ENCODE data around the gene ATOH8. TPM values are rescaled to one million over a fixed set of nuclear protein-coding genes. Genes with fewer than 3 reads are reported as not detected.

Gene ATOH8
- total and polyA plus RNA-seq, 2 donors from 2014 or later, result 11.2 to 18.6 TPM

DNA sequence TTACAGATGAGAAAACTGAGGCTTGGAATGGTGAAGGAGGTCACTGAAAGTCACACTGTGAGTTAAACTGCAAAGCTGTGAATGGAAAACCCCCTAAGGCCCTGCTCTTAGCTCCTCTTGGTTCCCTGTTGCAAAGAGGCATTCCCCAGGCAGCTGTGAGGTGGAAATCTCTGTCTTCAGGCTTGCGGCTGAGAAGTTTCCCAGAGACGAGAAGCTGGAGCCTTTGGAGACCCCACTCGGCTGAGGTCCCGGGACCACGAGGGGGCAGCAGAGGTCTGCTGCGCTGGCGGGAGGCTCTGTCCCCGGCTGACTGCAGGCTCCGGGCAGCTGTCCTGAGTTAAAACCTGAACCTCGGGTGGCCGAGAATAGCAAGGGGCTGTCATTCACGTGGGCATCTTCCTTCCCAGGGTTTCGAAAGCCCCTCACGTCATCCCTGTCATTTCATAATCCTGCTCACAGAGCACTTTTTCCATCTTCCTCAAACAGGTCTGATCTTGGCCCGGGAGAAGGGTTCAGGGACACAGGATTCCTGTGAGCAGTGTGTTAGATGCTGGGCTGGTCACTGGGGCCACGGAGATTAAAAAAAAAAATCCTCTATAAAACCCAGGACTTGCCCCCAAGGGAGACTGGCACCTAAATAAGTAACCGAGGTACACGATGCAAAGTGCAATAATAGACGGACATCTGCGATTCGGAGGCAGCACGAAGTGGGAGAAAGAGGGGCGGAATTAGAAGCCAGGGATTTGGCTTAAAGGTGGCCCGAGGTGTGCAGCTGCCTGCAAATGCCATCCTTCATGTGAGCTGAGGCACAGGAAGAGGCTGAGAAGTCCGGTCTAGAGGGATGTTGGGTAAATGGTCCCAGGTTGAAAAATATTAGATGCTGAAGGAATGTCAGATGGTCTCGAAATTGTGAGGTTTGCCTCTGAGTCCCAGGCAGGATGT lies 24.6 kb upstream of the ATOH8 start:
- H3K4me3 ChIP-seq (ENCODE audit: low read length in 3 of 3), result no peak overlapping the region
- no peaks in the 10 kb centered on the region for H3K27me3 ChIP-seq (ENCODE audit: control insufficient read depth, insufficient read depth, low read length)
- peak overlapping the region in 2 of 3 donors; percentile 15 to 44 for H3K9ac ChIP-seq (ENCODE audit: low read length in 3 of 3)
- H3K27ac ChIP-seq (ENCODE audit: low read depth in 2 of 2, low read length in 2 of 2), result no peak overlapping the region
- DNase-seq (peak; percentile 90 to 94 (median 91)), FAIRE-seq (no peak)
- peaks cover 0 to 4% (median 3%) of the 10 kb centered on the region in 3 donors for H3K4me1 ChIP-seq (ENCODE audit: control insufficient read depth in 2 of 3, insufficient read depth in 2 of 3, low read depth in 1 of 3, low read length in 3 of 3)
- intact Hi-C loops (cut with DNase I), result loop anchor here (5.0 kb wide), 1 partner anchor 83 kb away; no protein-coding TSS in a partner anchor
- H3K9me3 ChIP-seq (ENCODE audit: control insufficient read depth in 2 of 3, insufficient read depth in 1 of 3, low read length in 3 of 3), result no peaks in the 10 kb centered on the region
- TF ChIP-seq, protein P1, sequence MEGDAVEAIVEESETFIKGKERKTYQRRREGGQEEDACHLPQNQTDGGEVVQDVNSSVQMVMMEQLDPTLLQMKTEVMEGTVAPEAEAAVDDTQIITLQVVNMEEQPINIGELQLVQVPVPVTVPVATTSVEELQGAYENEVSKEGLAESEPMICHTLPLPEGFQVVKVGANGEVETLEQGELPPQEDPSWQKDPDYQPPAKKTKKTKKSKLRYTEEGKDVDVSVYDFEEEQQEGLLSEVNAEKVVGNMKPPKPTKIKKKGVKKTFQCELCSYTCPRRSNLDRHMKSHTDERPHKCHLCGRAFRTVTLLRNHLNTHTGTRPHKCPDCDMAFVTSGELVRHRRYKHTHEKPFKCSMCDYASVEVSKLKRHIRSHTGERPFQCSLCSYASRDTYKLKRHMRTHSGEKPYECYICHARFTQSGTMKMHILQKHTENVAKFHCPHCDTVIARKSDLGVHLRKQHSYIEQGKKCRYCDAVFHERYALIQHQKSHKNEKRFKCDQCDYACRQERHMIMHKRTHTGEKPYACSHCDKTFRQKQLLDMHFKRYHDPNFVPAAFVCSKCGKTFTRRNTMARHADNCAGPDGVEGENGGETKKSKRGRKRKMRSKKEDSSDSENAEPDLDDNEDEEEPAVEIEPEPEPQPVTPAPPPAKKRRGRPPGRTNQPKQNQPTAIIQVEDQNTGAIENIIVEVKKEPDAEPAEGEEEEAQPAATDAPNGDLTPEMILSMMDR (IDR thresholded peaks at IDR 0.05; ENCODE audit: borderline replicate concordance, extremely low read depth, insufficient read depth), result peak; percentile 97
- H3K36me3 ChIP-seq (ENCODE audit: control insufficient read depth in 2 of 3, insufficient read depth in 3 of 3, low read length in 3 of 3), result no peaks in the 10 kb centered on the region

- TF ChIP-seq, protein P1 (IDR thresholded peaks at IDR 0.05; ENCODE audit: borderline replicate concordance, extremely low read depth, insufficient read depth), result no peak
- no peak overlapping the region for H3K9ac ChIP-seq (ENCODE audit: low read length in 3 of 3)
- intact Hi-C loops (cut with DNase I), result loop anchor here (5.0 kb wide), 1 partner anchor 82 kb away; no protein-coding TSS in a partner anchor
- H3K27me3 ChIP-seq (ENCODE audit: control insufficient read depth, insufficient read depth, low read length), result no peaks in the 10 kb centered on the region
- no peaks in the 10 kb centered on the region for H3K9me3 ChIP-seq (ENCODE audit: control insufficient read depth in 2 of 3, insufficient read depth in 1 of 3, low read length in 3 of 3)
- no peak for FAIRE-seq
- no peak overlapping the region for H3K4me3 ChIP-seq (ENCODE audit: low read length in 3 of 3)
- H3K4me1 ChIP-seq (ENCODE audit: control insufficient read depth in 2 of 3, insufficient read depth in 2 of 3, low read depth in 1 of 3, low read length in 3 of 3), result peaks cover 0 to 4% (median 3%) of the 10 kb centered on the region in 3 donors
- H3K36me3 ChIP-seq (ENCODE audit: control insufficient read depth in 2 of 3, insufficient read depth in 3 of 3, low read length in 3 of 3), result no peaks in the 10 kb centered on the region
- no peak for DNase-seq
- no peak overlapping the region for H3K27ac ChIP-seq (ENCODE audit: low read depth in 2 of 2, low read length in 2 of 2)
Measured at GRCh38 chr2:85729825-85730510, 23.8 kb upstream of the ATOH8 start.

GRCh38 chr2:85730686-85731230 lies 23.0 kb upstream of the ATOH8 start:
- Histone ChIP-seq H3K27me3 (ENCODE audit: control insufficient read depth, insufficient read depth, low read length) (no peaks in the 10 kb centered on the region), H3K9me3 (ENCODE audit: control insufficient read depth in 2 of 3, insufficient read depth in 1 of 3, low read length in 3 of 3) (no peaks in the 10 kb centered on the region), H3K4me1 (ENCODE audit: control insufficient read depth in 2 of 3, insufficient read depth in 2 of 3, low read depth in 1 of 3, low read length in 3 of 3) (peaks cover 0 to 4% (median 3%) of the 10 kb centered on the region in 3 donors), H3K27ac (ENCODE audit: low read depth in 2 of 2, low read length in 2 of 2) (no peak overlapping the region), H3K36me3 (ENCODE audit: control insufficient read depth in 2 of 3, insufficient read depth in 3 of 3, low read length in 3 of 3) (no peaks in the 10 kb centered on the region), H3K9ac (ENCODE audit: low read length in 3 of 3) (no peak overlapping the region), H3K4me3 (ENCODE audit: low read length in 3 of 3) (no peak overlapping the region)
- FAIRE-seq, result no peak
- intact Hi-C loops (cut with DNase I), result no loop called here
- no peak for DNase-seq
- TF ChIP-seq, protein P1 (IDR thresholded peaks at IDR 0.05; ENCODE audit: borderline replicate concordance, extremely low read depth, insufficient read depth), result no peak
